ENCODE results near the gene ZNF284.

Gene ZNF284

GRCh38 chr19:44071824-44072542 lies at the start of gene ZNF284:
TSS of gene ZNF284 (plus strand) at chr19:44072159. CDS start at chr19:44076390, 4,231 bp downstream.
- DNase-seq (ENCODE audit: low read depth), result peak; percentile 70

- no peak for DNase-seq (ENCODE audit: low read depth)
Measured at GRCh38 chr19:44024900-44025216, 47.1 kb upstream of the ZNF284 start.

GRCh38 chr19:44025217-44025936 lies 46.6 kb upstream of the ZNF284 start, which contains the start of gene ZNF222:
TSS of gene ZNF222 (plus strand) at chr19:44025379. CDS start at chr19:44025437, 58 bp downstream.
- peak; percentile 71 for DNase-seq (ENCODE audit: low read depth)

- DNase-seq (ENCODE audit: low read depth), result no peak
Measured at GRCh38 chr19:44026622-44027021, 45.3 kb upstream of the ZNF284 start.

GRCh38 chr19:44032001-44032610 lies 39.9 kb upstream of the ZNF284 start:
- no peak for DNase-seq (ENCODE audit: low read depth)

GRCh38 chr19:44042147-44042546 lies 29.8 kb upstream of the ZNF284 start:
- DNase-seq (ENCODE audit: low read depth), result no peak

- no peak for DNase-seq (ENCODE audit: low read depth)
Measured at GRCh38 chr19:44050740-44051649, 21.0 kb upstream of the ZNF284 start.

- DNase-seq (ENCODE audit: low read depth), result peak; percentile 59
Measured at GRCh38 chr19:44051650-44052402, 20.1 kb upstream of the ZNF284 start, which contains the start of gene ZNF223. TSS of gene ZNF223 (plus strand) at chr19:44052036. CDS start at chr19:44055177, 3,141 bp downstream.

- DNase-seq (ENCODE audit: low read depth), result no peak
Measured at GRCh38 chr19:44055870-44056269, 16.1 kb upstream of the ZNF284 start.

- DNase-seq (ENCODE audit: low read depth), result no peak
Measured at GRCh38 chr19:44059229-44059628, 12.7 kb upstream of the ZNF284 start.

- DNase-seq (ENCODE audit: low read depth), result no peak
Measured at GRCh38 chr19:44061038-44061437, 10.9 kb upstream of the ZNF284 start.

- no peak for DNase-seq (ENCODE audit: low read depth)
Measured at GRCh38 chr19:44066305-44066704, 5.7 kb upstream of the ZNF284 start.

GRCh38 chr19:44069415-44069814 lies 2.5 kb upstream of the ZNF284 start:
- no peak for DNase-seq (ENCODE audit: low read depth)

- no peak for DNase-seq (ENCODE audit: low read depth)
Measured at GRCh38 chr19:44072543-44073401, 813 bp downstream of the ZNF284 start.

- DNase-seq (ENCODE audit: low read depth), result no peak
Measured at GRCh38 chr19:44076325-44076724, 4.4 kb downstream of the ZNF284 start.

GRCh38 chr19:44092108-44092507 lies 20.1 kb downstream of the ZNF284 start:
- no peak for DNase-seq (ENCODE audit: low read depth)

GRCh38 chr19:44093931-44094765 lies 22.2 kb downstream of the ZNF284 start, which contains the start of gene ZNF224:
TSS of gene ZNF224 (plus strand) at chr19:44094361. CDS start at chr19:44097874, 3,513 bp downstream.
- peak; percentile 79 for DNase-seq (ENCODE audit: low read depth)

- DNase-seq (ENCODE audit: low read depth), result no peak
Measured at GRCh38 chr19:44107751-44108150, 35.8 kb downstream of the ZNF284 start.

GRCh38 chr19:44109458-44109857 lies 37.5 kb downstream of the ZNF284 start:
- DNase-seq (ENCODE audit: low read depth), result no peak

All from stimulated activated CD8-positive, alpha-beta memory T cell treated with anti-CD3 and anti-CD28 coated beads, Interleukin-4, amount 100 ng/mL, for 24 hours (primary cell).